ENCODE results near the gene MKLN1.

The MKLN1 gene

GRCh38 chr7:131527456-131527855, 199.8 kb downstream of the MKLN1 start:
- DNase-seq, result no peak

GRCh38 chr7:131529179-131529578, 201.5 kb downstream of the MKLN1 start:
- no peak for DNase-seq

GRCh38 chr7:131529617-131530016, 201.9 kb downstream of the MKLN1 start:
- no peak for DNase-seq

GRCh38 chr7:131530137-131530536, 202.5 kb downstream of the MKLN1 start:
- no peak for DNase-seq

DNA sequence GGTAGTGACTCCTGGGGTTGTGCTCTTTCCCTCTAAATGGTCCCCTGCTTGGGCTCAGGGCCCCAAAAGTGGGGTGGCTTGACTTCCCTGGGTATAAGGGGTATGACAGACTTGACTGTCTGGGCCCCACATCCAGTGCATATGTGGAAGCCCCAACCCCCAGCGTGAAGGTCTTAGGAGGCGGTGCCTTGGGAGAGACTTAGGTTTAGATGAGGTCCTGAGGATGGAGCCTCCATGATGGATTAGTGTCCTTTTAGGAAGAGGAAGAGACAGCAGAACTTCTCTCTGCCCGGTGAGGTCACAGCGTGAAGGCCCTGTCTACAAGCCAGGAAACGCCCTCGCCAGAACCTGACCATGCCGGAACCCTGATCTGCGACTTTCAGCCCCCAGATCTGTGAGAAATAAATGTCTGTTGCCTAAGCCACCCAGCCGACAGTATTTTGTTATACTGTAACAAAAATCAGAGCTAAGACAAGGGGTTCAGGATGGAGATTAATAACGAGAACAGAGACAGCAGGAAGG, 205.0 kb downstream of the MKLN1 start:
- DNase-seq, result no peak

DNA sequence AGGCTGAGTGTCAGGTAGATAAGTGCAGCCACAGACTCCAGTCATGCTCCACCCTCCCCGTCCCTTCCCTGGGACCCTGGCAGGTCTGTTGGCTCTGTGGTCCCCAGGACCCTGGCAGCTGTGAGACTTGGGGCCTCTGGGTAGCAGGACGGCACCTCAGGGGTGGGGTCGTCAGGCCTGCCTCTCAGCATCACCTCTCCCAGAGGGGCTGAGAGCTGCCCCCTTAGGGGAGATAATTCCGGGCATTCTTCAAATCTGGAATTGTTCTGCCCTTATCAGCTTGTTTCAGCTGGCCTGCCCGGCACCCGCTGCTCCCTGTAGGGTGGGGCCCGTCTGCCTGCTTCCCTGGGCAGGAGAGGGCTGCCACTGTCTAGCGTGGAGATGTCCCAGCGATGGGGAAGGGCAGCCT, 205.5 kb downstream of the MKLN1 start:
- no peak for DNase-seq

GRCh38 chr7:131533566-131534561, 206.2 kb downstream of the MKLN1 start:
- DNase-seq, result no peak

DNA sequence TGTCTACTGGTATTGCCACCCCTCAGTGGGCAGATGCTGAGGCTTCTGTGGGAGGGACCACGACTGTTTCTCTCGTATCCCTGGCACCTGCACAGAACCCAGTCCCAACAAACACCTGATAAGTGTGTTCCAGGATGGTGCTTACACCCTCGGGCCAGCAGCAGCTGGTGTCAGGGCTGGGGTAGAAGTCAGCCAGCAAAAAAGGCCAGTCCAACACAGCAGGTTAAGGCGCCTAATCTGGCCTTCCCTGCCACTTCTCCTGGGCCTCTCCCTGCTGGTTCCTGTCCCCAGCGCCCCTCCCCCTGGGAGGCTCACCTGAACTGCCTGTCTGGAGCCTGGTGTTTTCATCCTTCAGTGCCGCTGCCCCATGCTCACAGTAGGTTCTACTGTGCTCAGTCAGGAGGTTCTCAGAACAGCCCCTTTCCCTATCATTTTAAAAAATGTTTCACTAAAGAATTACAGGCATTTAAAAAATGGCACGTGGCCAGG, 208.7 kb downstream of the MKLN1 start:
- DNase-seq, result no peak

- no peak for DNase-seq
These were observed 209.9 kb downstream of the MKLN1 start for GRCh38 chr7:131537571-131537978.

DNA sequence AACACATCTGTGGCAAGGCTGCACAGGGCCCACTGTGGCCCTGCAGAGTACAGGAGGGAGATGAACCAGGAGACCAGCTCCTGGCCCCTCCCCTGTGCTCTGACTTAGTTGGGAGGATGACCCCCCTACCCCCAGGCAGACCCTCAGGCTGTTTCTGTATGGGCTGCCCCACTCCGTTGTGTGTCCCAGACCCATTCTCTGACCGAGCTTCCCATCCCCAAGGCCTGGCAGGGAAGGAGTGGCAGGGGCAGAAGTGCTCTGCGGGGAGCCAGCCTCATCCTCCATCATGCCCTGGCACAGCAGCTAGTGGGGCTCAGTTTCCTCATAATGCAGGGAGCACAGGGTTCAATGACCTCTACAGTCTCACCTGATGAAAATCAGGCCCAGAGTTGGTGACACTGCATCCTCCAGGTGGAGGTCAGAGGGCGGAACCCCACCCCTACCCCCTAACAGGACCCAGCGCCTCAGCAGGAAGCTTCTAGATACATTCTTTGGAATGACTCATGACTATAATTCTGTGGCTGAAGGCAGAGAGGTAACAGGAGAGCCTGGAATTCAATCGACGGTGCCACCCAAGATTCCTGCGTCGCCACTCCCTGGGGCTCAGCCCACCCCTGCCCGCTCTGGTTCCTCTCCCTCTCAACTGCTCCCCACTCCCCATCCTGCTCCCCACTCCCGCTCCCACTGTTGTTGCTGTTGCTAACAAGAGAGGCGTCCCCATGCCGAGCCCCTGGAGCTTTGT, 210.6 kb downstream of the MKLN1 start:
- DNase-seq, result no peak

DNA sequence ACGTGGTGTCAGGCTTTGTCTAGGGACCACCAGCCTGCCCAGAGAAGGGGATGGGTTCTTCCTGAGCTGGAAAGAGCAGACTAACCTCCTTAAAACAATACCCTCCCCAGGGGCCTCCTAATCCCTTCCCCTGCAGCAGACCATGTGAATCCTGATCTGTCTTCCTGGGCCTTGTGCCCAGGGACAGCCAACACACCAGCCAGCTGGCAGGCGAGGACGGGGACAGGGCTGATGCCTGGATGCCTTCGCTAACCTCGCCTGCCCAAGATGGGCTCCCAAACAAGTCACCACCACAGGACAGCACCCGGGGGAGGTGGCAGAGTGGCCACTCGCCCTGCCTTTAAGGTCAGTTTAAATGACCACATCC, 211.1 kb downstream of the MKLN1 start:
- DNase-seq, result no peak

DNA sequence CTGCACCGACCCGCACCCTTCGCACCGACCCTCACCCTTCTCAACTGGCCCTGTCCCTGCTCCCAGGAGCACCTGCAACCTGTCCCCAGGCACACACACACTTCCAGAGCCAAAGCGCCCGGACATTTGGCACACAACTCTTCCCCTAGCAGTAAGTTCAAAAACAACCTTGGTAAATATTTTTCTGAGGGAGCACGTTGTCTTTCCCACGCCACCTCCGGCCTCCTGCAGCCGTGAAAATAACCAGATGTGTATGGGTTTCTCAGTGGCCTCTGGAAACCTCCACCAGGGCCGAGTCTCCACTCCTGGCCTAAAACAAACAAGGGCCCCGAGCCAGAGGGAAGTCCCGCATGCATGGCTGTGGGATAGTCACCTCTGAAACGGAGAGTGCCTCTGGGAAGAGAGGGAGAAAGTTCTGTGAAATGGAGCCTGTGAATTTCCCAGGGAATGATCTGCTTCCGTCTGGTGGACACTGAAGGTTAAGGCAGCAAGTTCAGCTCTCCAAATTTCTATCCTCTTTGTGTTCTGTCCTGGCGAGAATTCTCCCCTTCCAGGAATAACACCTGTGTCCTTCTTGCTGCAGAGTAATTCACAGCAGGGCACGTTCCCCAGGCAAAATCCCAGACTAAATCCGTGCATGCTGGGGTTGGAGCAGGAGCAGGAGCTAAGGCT, 213.0 kb downstream of the MKLN1 start:
- no peak for DNase-seq

DNA sequence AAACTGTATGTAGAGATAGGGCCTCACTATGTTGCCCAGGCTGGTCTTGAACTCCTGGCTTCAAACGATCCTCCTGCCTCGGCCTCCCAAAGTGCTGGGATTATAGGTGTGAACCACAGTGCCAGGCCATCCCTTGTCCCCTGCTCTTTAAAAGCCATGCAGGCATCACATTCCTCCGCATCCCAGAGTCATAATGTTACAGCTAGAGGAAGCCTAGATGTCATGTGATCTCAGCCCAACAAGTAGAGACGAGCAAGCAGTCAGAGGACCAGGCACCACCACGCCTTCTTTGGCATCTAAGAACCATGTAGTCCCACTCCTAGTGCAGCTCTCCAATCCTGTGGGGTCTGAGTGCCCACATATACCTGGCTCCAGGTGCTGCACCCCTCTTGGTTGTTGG, 215.6 kb downstream of the MKLN1 start:
- DNase-seq, result no peak

DNA sequence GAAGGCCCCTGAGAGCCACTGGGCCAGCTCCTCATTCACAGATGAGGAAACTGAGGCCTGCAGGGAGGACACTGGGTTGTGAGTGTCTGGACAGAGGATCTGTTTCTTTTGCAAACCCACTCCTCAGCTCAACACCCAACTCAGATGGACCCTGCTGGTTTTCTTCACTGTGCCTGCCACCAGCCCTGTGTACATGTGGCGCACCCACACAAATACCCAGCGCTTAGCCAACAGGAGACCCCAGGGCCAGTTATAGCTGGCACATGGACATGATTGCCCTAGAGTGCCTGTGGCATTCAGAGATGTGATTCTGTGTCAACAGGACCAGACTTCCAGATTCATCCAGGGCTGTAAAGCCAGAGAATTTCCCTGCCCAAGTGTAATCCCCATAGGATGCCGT, 216.3 kb downstream of the MKLN1 start:
- DNase-seq, result no peak

DNA sequence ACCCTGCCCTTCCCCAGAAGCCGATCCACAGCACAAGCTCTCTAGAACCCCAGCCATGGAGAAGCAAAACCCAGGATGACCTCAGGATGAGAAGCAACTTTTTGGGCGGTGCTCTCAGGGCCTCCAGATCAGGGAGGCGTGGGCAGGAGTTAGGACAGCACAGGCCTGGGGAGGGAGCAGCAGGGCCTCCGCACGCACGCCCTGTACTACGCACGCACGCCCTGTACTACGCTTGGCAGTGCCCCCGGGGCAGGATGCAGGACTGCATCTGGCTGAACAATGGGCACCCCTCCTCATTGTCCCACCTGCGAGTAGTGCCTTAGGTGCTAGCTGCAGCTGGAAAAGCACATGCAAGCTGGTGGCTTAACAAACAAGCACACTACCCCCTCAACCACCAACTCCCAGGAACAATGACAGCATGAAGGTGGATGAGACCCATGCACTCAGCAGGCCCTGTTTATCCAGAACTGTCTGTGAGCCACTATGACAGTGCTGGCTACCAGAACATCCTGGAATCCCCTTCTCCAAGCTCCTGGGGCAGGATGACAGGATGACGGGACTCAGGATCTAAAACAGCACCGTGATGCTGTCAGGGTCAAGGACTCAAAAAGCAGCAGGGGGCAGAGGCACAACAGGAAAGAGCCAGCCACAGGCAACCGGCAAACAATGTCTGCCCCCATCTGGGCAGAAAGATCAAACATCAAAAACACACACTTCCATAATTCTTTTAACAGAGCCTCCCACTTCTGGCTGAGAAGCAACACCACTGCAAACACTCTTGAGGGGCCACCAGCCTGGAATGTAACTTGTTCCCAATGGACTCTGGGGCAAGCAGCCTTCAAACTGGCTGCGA, 217.0 kb downstream of the MKLN1 start:
- DNase-seq, result no peak

- no peak for DNase-seq
These were observed 218.4 kb downstream of the MKLN1 start for GRCh38 chr7:131546126-131546525.
